CD14-positive monocyte (primary cell): ENCODE data around the gene REPIN1. TPM values are rescaled to one million over a fixed set of nuclear protein-coding genes. Genes with fewer than 3 reads are reported as not detected.

Experiments
- DNase-seq, 3 donors: peaks; one replicate each; pipeline ENCODE4 v3.0.0-alpha.2; 2011 to 2022
- H2AFZ ChIP-seq: 2 replicates; pipeline ENCODE4 v1.6.0; 2012; ENCODE audit warnings: mild to moderate bottlenecking, low read depth, low read length, inconsistent platforms; ENCODE audit not compliant: insufficient read depth, poor library complexity, severe bottlenecking
- H3K27ac ChIP-seq, 2 donors: 1 replicate in 1 of 2; 2 replicates in 1 of 2; pipeline ENCODE4 v1.5.1; 2012 to 2013; ENCODE audit warnings: low read length in 2 of 2, control low read depth in 1 of 2, inconsistent platforms in 1 of 2, low read depth in 1 of 2, mild to moderate bottlenecking in 1 of 2
- H3K27me3 ChIP-seq, 2 donors: one replicate each; pipeline versions ENCODE4 v1.6.0 to v1.6.1; 2011 to 2013; ENCODE audit warnings: low read length in 2 of 2; ENCODE audit not compliant: control insufficient read depth in 2 of 2, insufficient read depth in 2 of 2
- H3K36me3 ChIP-seq, 2 donors: replicated peaks in 1 of 2; 1 replicate in 1 of 2; 2 replicates in 1 of 2; pipeline versions ENCODE4 v1.5.1 to v1.6.1; 2012 to 2013; ENCODE audit warnings: low read length in 2 of 2, control low read depth in 1 of 2, inconsistent platforms in 1 of 2, mild to moderate bottlenecking in 1 of 2; ENCODE audit not compliant: insufficient read depth in 2 of 2, control insufficient read depth in 1 of 2
- H3K4me1 ChIP-seq, 2 donors: 1 replicate in 1 of 2; 2 replicates in 1 of 2; pipeline versions ENCODE4 v1.5.1 to v1.6.1; 2012 to 2013; ENCODE audit warnings: low read length in 2 of 2, control low read depth in 1 of 2, inconsistent platforms in 1 of 2, mild to moderate bottlenecking in 1 of 2, moderate library complexity in 1 of 2; ENCODE audit not compliant: insufficient read depth in 2 of 2, control insufficient read depth in 1 of 2
- H3K4me2 ChIP-seq: replicated peaks from 2 replicates; pipeline ENCODE3; 2012; ENCODE audit warnings: low read length, moderate library complexity, mild to moderate bottlenecking; ENCODE audit not compliant: poor library complexity, severe bottlenecking; ENCODE audit errors: extremely low read depth
- H3K4me3 ChIP-seq, 3 experiments: fragments of 200-600 bp in 1 of 3; sonication (generic) in 1 of 3; replicated peaks in 1 of 3; 1 replicate in 2 of 3; 2 replicates in 1 of 3; pipeline ENCODE4 v1.5.1; 2011 to 2013; ENCODE audit warnings: low read length in 3 of 3, mild to moderate bottlenecking in 3 of 3, control low read depth in 2 of 3, low read depth in 2 of 3, inconsistent platforms in 1 of 3, moderate library complexity in 1 of 3
- H3K79me2 ChIP-seq: 2 replicates; pipeline ENCODE4 v1.6.0; 2012; ENCODE audit warnings: mild to moderate bottlenecking, control low read depth, inconsistent platforms, low read length, moderate library complexity; ENCODE audit not compliant: insufficient read depth
- H3K9ac ChIP-seq: 2 replicates; pipeline ENCODE4 v1.6.0; 2017; ENCODE audit warnings: low read length, mild to moderate bottlenecking; ENCODE audit not compliant: insufficient read depth, poor library complexity, severe bottlenecking
- H3K9me3 ChIP-seq, 2 donors: replicated peaks in 1 of 2; 1 replicate in 1 of 2; 2 replicates in 1 of 2; pipeline versions ENCODE4 v1.5.1 to v1.6.1; 2012 to 2013; ENCODE audit warnings: low read length in 2 of 2, control low read depth in 1 of 2; ENCODE audit not compliant: control insufficient read depth in 1 of 2, insufficient read depth in 1 of 2
- H4K20me1 ChIP-seq: 2 replicates; pipeline ENCODE4 v1.6.0; 2012; ENCODE audit warnings: mild to moderate bottlenecking, low read length, control low read depth, moderate library complexity; ENCODE audit not compliant: insufficient read depth
- H3K27ac Mint-ChIP-seq, 7 donors: one replicate each; pipeline ENCODE4 v1.8.0; 2020; ENCODE audit warnings: mild to moderate bottlenecking in 7 of 7, mixed read lengths in 7 of 7, moderate library complexity in 6 of 7, inconsistent platforms in 2 of 7
- H3K27me3 Mint-ChIP-seq, 3 donors: one replicate each; pipeline ENCODE4 v1.8.0; 2021 to 2022; ENCODE audit warnings: low read depth in 3 of 3, mild to moderate bottlenecking in 3 of 3, mixed read lengths in 3 of 3, moderate library complexity in 3 of 3, inconsistent platforms in 1 of 3
- H3K36me3 Mint-ChIP-seq, 2 donors: one replicate each; pipeline ENCODE4 v1.8.0; 2020; ENCODE audit warnings: mixed read lengths in 2 of 2, inconsistent platforms in 1 of 2, mild to moderate bottlenecking in 1 of 2
- H3K4me1 Mint-ChIP-seq: one replicate; pipeline ENCODE4 v1.8.0; 2020; ENCODE audit warnings: mild to moderate bottlenecking, mixed read lengths
- H3K4me3 Mint-ChIP-seq, 2 donors: one replicate each; pipeline ENCODE4 v1.8.0; 2020; ENCODE audit warnings: mild to moderate bottlenecking in 2 of 2, mixed read lengths in 2 of 2, moderate library complexity in 1 of 2
- H3K9me3 Mint-ChIP-seq, 7 donors: one replicate each; pipeline ENCODE4 v1.8.0; 2020 to 2022; ENCODE audit warnings: mixed read lengths in 7 of 7, mild to moderate bottlenecking in 6 of 7, moderate library complexity in 6 of 7, inconsistent platforms in 2 of 7
- WGBS: methylation state at CpG from one replicate; pipeline ENCODE4 v1.1.5; 2013; ENCODE audit warnings: missing lambda C conversion rate; ENCODE audit not compliant: insufficient coverage; 5-methylcytosine and 5-hydroxymethylcytosine counted together
- intact Hi-C, 2 donors: fragments of 100-400 bp; cut with micrococcal nuclease; formaldehyde crosslinking; loops; one replicate each; pipeline versions ENCODE4 v1.15.0 to v1.15.1; 2023
- polyA plus RNA-seq, 3 donors: library from polyadenylated mRNA; depleted of rRNA in 1 of 3; unstranded in 2 of 3; stranded (reverse) in 1 of 3; fragments of 300-500 nt in 2 of 3; fragments of >200 nt in 1 of 3; fragmentation: Illumina TruSeq in 2 of 3; gene quantifications; 1 replicate in 2 of 3; 2 replicates in 1 of 3; pipeline ENCODE4 v1.2.3, GENCODE V29; 2012 to 2021
- TF ChIP-seq, protein P1 (sequence below): fragments of 200-600 bp; IDR thresholded peaks from one replicate; pipeline ENCODE4 v1.8.0; 2022; ENCODE audit warnings: antibody characterized with exemption, mild to moderate bottlenecking

The REPIN1 gene
- polyA plus RNA-seq, 3 donors: 32.7 to 42.9 (median 39.0) TPM

- WGBS: 93% methylated on average over 6 of the region's 11 CpGs
- Mint-ChIP-seq H3K9me3 (peaks cover 0 to 1% (median 0%) of the 10 kb centered on the region in 7 donors), H3K27me3 (peaks cover 1 to 9% (median 3%) of the 10 kb centered on the region in 3 donors), H3K27ac (no peak overlapping the region), H3K4me1 (peaks cover 5% of the 10 kb centered on the region), H3K36me3 (peaks cover 0 to 15% of the 10 kb centered on the region in 2 donors), H3K4me3 (no peak overlapping the region)
- no peaks in the 10 kb centered on the region for H3K79me2 ChIP-seq
- peaks cover 2 to 3% of the 10 kb centered on the region in 2 donors for H3K4me1 ChIP-seq
- H2AFZ ChIP-seq: no peak overlapping the region
- no peaks in the 10 kb centered on the region for H3K9me3 ChIP-seq
- H3K4me3 ChIP-seq: no peak overlapping the region
- no peaks in the 10 kb centered on the region for H3K36me3 ChIP-seq
- TF ChIP-seq, protein P1, sequence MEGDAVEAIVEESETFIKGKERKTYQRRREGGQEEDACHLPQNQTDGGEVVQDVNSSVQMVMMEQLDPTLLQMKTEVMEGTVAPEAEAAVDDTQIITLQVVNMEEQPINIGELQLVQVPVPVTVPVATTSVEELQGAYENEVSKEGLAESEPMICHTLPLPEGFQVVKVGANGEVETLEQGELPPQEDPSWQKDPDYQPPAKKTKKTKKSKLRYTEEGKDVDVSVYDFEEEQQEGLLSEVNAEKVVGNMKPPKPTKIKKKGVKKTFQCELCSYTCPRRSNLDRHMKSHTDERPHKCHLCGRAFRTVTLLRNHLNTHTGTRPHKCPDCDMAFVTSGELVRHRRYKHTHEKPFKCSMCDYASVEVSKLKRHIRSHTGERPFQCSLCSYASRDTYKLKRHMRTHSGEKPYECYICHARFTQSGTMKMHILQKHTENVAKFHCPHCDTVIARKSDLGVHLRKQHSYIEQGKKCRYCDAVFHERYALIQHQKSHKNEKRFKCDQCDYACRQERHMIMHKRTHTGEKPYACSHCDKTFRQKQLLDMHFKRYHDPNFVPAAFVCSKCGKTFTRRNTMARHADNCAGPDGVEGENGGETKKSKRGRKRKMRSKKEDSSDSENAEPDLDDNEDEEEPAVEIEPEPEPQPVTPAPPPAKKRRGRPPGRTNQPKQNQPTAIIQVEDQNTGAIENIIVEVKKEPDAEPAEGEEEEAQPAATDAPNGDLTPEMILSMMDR: no peak
- no peak overlapping the region for H3K4me2 ChIP-seq
- intact Hi-C loops: no loop called here
- no peak overlapping the region for H3K27ac ChIP-seq
- H4K20me1 ChIP-seq: no peaks in the 10 kb centered on the region
- H3K9ac ChIP-seq: no peak overlapping the region
- no peak for DNase-seq
- H3K27me3 ChIP-seq: no peaks in the 10 kb centered on the region
Measured at GRCh38 chr7:150412016-150412415, 43.4 kb downstream of the REPIN1 start.

DNA sequence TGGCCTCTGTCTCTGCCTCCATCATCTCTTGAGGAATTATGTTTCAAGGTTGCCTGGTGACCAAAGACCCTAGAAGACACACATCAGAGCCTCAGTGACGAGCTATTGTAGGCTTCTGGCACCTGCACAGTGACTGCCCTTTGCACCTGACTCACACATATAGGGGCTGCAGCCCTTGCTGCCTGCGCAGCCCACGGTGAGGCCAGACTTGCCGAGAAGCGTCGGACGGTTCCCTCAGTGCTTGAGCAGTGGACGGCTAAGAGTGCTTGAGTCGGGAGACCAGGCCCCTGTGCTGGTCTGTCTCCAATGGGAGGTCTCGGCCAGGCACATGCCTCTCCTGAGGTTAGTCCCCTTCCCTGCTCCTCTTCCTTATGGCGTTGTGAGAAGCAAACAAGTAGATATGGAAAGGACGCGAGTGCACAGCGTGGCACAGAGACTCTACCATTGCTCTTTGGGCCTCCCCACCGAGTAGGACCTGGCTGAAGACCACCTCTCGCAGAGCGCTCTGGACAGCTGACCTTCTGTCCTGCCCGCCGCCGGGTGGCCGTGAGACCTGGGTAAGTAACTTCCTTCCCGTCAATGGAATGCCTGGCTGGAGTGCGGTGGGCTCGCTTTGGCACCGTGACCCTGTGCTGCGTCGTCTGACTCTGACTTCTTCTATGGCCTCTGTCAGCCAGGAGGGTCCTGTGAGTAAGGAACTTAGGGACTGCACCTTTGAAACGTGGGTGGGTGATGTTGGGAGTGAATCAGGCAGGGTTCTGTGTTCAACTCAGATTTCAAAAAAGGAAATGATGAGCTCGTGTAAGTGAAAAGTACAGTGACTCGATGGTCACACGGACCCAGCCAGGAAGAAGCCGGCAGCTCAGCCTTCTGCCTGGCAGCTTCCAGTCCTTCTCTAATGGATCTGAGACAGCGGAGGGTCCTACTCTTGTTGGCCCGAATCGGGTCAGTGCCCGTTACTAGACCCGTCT lies 44.2 kb downstream of the REPIN1 start:
- no peaks in the 10 kb centered on the region for H3K27me3 ChIP-seq
- H3K27ac Mint-ChIP-seq: no peak overlapping the region
- peaks cover 1 to 12% (median 3%) of the 10 kb centered on the region in 3 donors for H3K27me3 Mint-ChIP-seq
- no peak overlapping the region for H3K9ac ChIP-seq
- H3K4me1 ChIP-seq: no peaks in the 10 kb centered on the region
- no peaks in the 10 kb centered on the region for H3K36me3 ChIP-seq
- intact Hi-C loops: no loop called here
- no peak for DNase-seq
- H3K36me3 Mint-ChIP-seq: peaks cover 0 to 12% of the 10 kb centered on the region in 2 donors
- no peak overlapping the region for H3K4me2 ChIP-seq
- TF ChIP-seq, protein P1: no peak
- no peak overlapping the region for H3K4me3 ChIP-seq
- no peaks in the 10 kb centered on the region for H3K79me2 ChIP-seq
- no peaks in the 10 kb centered on the region for H4K20me1 ChIP-seq
- H3K27ac ChIP-seq: no peak overlapping the region
- WGBS: 95% methylated on average over 34 of the region's 37 CpGs
- H2AFZ ChIP-seq: no peak overlapping the region
- H3K9me3 ChIP-seq: no peaks in the 10 kb centered on the region
- H3K9me3 Mint-ChIP-seq: peaks cover 0 to 1% (median 0%) of the 10 kb centered on the region in 7 donors
- peaks cover 2% of the 10 kb centered on the region for H3K4me1 Mint-ChIP-seq
- no peak overlapping the region for H3K4me3 Mint-ChIP-seq
